Colonic mucosa (tissue), 4 donors: ENCODE results near the gene BCCIP. TPM values are rescaled to one million over a fixed set of nuclear protein-coding genes. Genes with fewer than 3 reads are reported as not detected.

ENCODE experiments used
- DNase-seq: peaks from one replicate; pipeline ENCODE4 v3.0.0-alpha.2; 2020
- H3K27ac ChIP-seq: fragments of 200-600 bp; one replicate; pipeline ENCODE4 v1.8.0; 2021
- H3K27me3 ChIP-seq: fragments of 200-600 bp; one replicate; pipeline ENCODE4 v1.8.0; 2021
- H3K36me3 ChIP-seq: fragments of 200-600 bp; one replicate; pipeline ENCODE4 v1.8.0; 2021
- H3K4me1 ChIP-seq: fragments of 200-600 bp; one replicate; pipeline ENCODE4 v1.8.0; 2021; ENCODE audit warnings: mild to moderate bottlenecking
- H3K4me3 ChIP-seq: fragments of 200-600 bp; one replicate; pipeline ENCODE4 v1.8.0; 2021
- H3K9ac ChIP-seq, 2 donors: one replicate each; pipeline ENCODE4 v1.7.0; 2013; ENCODE audit warnings: control low read depth in 2 of 2, low read depth in 2 of 2, low read length in 2 of 2
- H3K9me3 ChIP-seq: fragments of 200-600 bp; one replicate; pipeline ENCODE4 v1.8.0; 2021
- intact Hi-C: fragments of 100-400 bp; cut with DNase I; formaldehyde crosslinking; loops from one replicate; pipeline ENCODE4 v1.14.1; 2022
- total RNA-seq, 2 donors: library from RNA; stranded (reverse); fragmentation: NEBNext Ultra II Directional in 1 of 2; extraction: Animal tissue kit (Norgen Biotek cat#: 25700) in 1 of 2; gene quantifications; one replicate each; pipeline ENCODE4 v1.2.1, GENCODE V29; 2021
- TF ChIP-seq, protein P1 (sequence below): fragments of 200-600 bp; IDR thresholded peaks from one replicate; pipeline ENCODE4 v1.8.0; 2022; ENCODE audit warnings: antibody characterized with exemption, mild to moderate bottlenecking
- donor health status: healthy.
- donor health status: DM: no; HTN: no; CAD: no.
- donor health status: DM: no; HTN: no; CAD: no.

Gene BCCIP
- total RNA-seq, 2 donors from 2014 or later: 36.0 to 67.2 TPM

DNA sequence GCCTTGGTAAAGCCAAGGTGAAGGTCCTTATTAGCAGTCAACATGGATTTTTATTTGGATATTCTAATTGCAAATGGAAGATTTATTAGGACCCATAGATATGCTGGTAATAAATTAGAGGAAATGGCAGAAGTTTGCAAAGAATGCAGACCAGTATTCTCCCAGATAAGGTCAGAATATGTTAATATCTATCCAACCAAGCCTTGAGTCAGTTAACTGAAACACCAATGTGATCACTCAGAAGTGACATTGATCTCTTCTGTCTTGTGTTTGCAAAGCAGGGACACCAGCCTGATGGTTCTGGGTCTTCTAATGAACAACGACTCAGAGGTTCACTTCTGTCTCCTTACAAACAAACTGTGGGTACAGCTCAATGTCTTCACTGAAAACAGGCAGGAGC is 21.8 kb upstream of the BCCIP start:
- no peaks in the 10 kb centered on the region for H3K27me3 ChIP-seq
- no peaks in the 10 kb centered on the region for H3K4me1 ChIP-seq
- no peak for DNase-seq
- H3K9me3 ChIP-seq: no peaks in the 10 kb centered on the region
- intact Hi-C loops: no loop called here
- H3K9ac ChIP-seq: no peak overlapping the region
- TF ChIP-seq, protein P1, sequence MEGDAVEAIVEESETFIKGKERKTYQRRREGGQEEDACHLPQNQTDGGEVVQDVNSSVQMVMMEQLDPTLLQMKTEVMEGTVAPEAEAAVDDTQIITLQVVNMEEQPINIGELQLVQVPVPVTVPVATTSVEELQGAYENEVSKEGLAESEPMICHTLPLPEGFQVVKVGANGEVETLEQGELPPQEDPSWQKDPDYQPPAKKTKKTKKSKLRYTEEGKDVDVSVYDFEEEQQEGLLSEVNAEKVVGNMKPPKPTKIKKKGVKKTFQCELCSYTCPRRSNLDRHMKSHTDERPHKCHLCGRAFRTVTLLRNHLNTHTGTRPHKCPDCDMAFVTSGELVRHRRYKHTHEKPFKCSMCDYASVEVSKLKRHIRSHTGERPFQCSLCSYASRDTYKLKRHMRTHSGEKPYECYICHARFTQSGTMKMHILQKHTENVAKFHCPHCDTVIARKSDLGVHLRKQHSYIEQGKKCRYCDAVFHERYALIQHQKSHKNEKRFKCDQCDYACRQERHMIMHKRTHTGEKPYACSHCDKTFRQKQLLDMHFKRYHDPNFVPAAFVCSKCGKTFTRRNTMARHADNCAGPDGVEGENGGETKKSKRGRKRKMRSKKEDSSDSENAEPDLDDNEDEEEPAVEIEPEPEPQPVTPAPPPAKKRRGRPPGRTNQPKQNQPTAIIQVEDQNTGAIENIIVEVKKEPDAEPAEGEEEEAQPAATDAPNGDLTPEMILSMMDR: no peak
- no peaks in the 10 kb centered on the region for H3K36me3 ChIP-seq
- no peak overlapping the region for H3K27ac ChIP-seq
- H3K4me3 ChIP-seq: no peak overlapping the region

DNA sequence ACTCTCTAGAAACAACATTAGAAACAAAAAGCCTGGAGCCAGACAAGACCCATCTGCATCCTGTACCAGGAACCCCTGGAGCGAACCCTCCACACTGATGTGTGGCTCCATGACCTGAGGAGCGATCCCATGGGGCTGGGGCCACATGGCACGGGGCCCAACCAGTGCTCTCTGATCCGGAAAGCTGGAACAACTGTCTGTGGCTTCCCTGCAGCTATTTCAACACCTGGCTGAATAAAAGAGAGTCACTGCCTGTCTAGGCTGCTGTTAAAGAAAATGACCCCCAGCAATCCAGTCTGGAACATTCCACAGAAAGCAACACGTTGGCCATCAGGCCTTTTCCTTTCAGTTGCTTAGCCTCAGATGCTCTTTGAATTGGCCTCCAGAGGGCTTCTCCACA is 21.2 kb upstream of the BCCIP start:
- no peak for DNase-seq
- no peak overlapping the region for H3K27ac ChIP-seq
- no peaks in the 10 kb centered on the region for H3K9me3 ChIP-seq
- intact Hi-C loops: no loop called here
- H3K4me1 ChIP-seq: no peaks in the 10 kb centered on the region
- H3K27me3 ChIP-seq: no peaks in the 10 kb centered on the region
- no peak overlapping the region for H3K4me3 ChIP-seq
- no peaks in the 10 kb centered on the region for H3K36me3 ChIP-seq
- TF ChIP-seq, protein P1: no peak
- H3K9ac ChIP-seq: no peak overlapping the region

DNA sequence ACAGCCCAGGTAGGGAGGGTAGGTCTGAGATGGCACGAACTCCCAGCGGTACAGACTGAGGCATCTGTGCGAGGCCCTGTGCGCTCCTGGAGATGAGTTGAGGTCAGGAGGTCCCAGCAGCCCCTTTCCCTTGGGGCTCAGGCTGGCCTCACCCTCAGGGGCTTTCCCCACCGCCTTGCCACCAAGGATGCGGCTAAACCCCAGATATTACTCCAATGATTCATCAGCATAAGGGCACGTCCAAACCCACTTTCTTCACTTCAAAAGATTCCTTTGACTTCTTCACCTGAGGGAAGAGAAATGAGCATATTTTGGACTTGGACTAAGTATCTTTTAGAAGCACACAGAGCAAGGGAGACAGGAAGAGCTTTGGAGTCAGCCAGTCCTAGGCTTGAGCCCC is 20.6 kb upstream of the BCCIP start:
- TF ChIP-seq, protein P1: no peak
- no peak overlapping the region for H3K4me3 ChIP-seq
- H3K36me3 ChIP-seq: no peaks in the 10 kb centered on the region
- no peaks in the 10 kb centered on the region for H3K27me3 ChIP-seq
- no peak for DNase-seq
- intact Hi-C loops: no loop called here
- H3K27ac ChIP-seq: no peak overlapping the region
- no peak overlapping the region for H3K9ac ChIP-seq
- no peaks in the 10 kb centered on the region for H3K4me1 ChIP-seq
- H3K9me3 ChIP-seq: no peaks in the 10 kb centered on the region

DNA sequence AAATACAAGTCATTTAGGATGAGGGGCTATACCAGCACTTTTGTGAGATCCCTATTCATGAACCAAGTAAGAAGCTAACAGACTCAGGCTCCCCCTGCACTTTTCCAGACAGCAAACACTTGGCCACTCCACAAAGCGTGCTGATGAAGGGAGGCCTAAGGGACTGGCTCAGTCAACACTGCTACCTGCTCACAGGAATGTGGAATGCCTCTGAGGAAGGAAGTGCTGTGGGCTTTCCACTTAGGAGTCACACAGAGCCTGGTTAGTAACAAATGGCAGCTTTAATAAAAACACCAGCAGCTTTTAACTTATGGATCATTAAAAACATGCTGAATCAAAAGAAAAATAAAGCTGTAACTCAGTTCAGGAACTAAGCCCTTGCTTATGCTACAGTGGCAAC is 15.3 kb upstream of the BCCIP start:
- no peak overlapping the region for H3K27ac ChIP-seq
- H3K4me3 ChIP-seq: no peak overlapping the region
- no peak overlapping the region for H3K9ac ChIP-seq
- H3K36me3 ChIP-seq: no peaks in the 10 kb centered on the region
- H3K27me3 ChIP-seq: no peaks in the 10 kb centered on the region
- H3K4me1 ChIP-seq: no peaks in the 10 kb centered on the region
- intact Hi-C loops: no loop called here
- H3K9me3 ChIP-seq: no peaks in the 10 kb centered on the region
- no peak for DNase-seq
- TF ChIP-seq, protein P1: no peak

DNA sequence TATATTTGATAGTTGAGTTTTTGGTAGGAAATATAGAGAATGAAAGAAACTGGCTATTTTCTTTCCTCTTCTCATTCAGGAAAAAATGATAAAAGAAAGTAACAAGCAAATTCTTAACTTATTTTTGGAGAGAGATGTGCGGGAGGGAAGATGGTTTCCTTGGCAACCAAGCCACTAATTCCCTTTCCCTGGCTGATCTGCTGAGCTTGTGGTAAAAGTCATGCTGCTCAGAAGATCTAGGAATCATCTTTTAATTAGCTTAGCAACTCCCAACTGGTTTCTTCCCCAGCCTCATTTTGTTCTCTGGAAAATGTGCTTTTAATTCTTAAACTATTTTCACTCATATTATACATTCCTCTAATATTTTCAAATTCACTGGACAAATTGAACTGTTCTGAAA is 12.1 kb upstream of the BCCIP start:
- Histone ChIP-seq H3K9ac (no peak overlapping the region), H3K27me3 (no peaks in the 10 kb centered on the region), H3K4me3 (no peak overlapping the region), H3K27ac (no peak overlapping the region), H3K9me3 (no peaks in the 10 kb centered on the region), H3K36me3 (no peaks in the 10 kb centered on the region), H3K4me1 (no peaks in the 10 kb centered on the region)
- intact Hi-C loops: no loop called here
- no peak for DNase-seq
- TF ChIP-seq, protein P1: no peak
